Activated T-cell treated with anti-CD3 and anti-CD28 coated beads, Interleukin-2, amount 50 U/mL, for 4 hours (primary cell): ENCODE data around the gene UXT. TPM values are rescaled to one million over a fixed set of nuclear protein-coding genes. Genes with fewer than 3 reads are reported as not detected.
"Not testable (repeated sequence)": the region's sequence is repeated elsewhere in the genome, so short reads cannot be mapped to it uniquely, and the experiment has no call there.

Source experiments
- ATAC-seq, 2 donors: fragments of 200-7000 bp; cut with Tn5 transposase; one replicate each; pipeline ENCODE4 v1.10.0; 2021
- DNase-seq: peaks from one replicate; pipeline ENCODE4 v3.0.0-alpha.2; 2020
- H3K27me3 Mint-ChIP-seq: one replicate; pipeline ENCODE4 v1.8.0; 2021; ENCODE audit warnings: low read depth, mixed read lengths
- H3K36me3 Mint-ChIP-seq: one replicate; pipeline ENCODE4 v1.8.0; 2022; ENCODE audit warnings: mixed read lengths; ENCODE audit not compliant: insufficient read depth
- H3K4me1 Mint-ChIP-seq: one replicate; pipeline ENCODE4 v1.8.0; 2021; ENCODE audit warnings: low read depth, mixed read lengths
- H3K4me3 Mint-ChIP-seq: one replicate; pipeline ENCODE4 v1.8.0; 2021; ENCODE audit warnings: mild to moderate bottlenecking, moderate library complexity, mixed read lengths
- H3K9me3 Mint-ChIP-seq: one replicate; pipeline ENCODE4 v1.8.0; 2021; ENCODE audit warnings: mixed read lengths
- total RNA-seq, 3 donors: library from RNA; stranded (reverse); gene quantifications; one replicate each; pipeline ENCODE4 v1.2.1, GENCODE V29; 2021

UXT gene, protein sequence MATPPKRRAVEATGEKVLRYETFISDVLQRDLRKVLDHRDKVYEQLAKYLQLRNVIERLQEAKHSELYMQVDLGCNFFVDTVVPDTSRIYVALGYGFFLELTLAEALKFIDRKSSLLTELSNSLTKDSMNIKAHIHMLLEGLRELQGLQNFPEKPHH
- 100 to 1,000 TPM; 168 to 175 (median 168) TPM for total RNA-seq

DNA sequence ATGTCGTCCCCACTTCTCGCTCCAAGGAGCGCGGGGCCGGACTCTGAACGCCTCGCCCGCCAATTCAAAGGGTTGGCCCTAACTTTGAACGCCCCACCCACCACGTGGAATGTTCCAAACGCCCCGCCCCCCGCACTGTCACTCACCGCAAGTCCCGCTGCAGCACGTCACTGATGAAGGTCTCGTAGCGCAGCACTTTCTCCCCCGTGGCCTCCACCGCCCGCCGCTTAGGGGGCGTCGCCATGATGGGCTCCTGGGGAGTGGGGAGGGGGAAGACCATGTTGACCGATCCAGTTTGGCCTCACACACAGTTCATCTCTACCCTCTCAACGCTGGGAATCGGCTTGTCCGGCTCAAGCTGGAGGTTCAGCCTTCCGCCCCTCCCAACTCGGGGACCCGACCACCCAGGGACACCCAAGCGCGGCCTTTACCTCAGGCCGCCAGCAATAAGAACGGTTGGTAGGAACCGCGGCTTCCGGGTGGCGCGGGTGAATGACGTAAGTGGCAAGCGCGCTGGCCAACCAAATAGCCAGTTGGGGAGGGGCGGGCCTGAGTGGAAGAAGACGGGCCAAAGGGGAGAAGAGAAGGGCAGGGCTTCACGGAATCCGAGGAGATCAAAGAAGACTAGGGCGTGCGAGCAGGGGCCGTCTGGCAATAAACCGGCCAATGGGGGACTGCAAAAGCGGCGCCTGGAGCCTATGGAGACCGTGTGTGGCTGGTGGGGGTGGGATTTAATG, at the start of gene UXT:
Gene UXT, minus strand, starts transcription at position 497 of the 737 bp plus-strand sequence. Its CDS starts 253 bp downstream, at position 244.
- Mint-ChIP-seq H3K9me3 (no peaks in the 10 kb centered on the region), H3K27me3 (no peaks in the 10 kb centered on the region), H3K4me1 (peaks cover 29% of the 10 kb centered on the region), H3K36me3 (peaks cover 14% of the 10 kb centered on the region), H3K4me3 (peak within 1 kb of the TSS; percentile 88)
- peak; percentile 84 to 89 for ATAC-seq
- DNase-seq: peak; percentile 88

DNA sequence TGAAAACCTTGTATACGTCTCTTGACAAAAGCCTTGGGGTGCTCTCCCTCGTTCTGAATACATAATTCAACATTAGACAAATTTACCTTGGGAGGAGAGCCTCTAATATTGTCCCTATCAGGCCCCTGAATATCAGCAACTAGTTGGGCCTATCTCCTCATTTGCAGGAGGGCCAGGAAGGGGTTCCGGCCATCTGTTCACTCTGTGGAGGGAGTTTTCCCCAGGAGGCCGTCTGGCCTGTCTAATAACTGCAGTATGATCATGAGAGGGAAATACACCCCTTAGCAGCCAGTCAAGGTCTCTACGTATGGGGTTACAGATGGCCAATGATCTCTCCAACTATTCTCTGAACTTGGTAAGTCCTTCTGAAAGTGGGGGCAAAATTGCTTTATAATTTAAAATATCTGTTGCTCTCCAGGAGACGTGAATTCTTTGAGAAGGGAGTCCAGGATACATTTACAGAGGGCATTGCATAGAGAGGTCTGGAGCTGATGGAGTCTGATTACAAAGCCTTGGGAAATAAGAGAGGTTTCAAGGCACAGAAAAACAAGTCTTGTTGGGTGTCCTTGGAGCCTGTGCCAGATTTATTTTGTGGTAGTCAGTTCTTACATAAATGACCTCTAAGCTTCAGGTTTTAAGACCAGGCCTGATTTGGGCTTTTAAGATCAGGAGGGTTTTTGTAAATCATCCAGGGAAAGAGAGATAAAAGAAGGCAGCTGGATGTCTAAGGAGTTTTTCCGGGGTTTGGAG, 48.2 kb upstream of the UXT start:
- Mint-ChIP-seq H3K4me1 (no peaks in the 10 kb centered on the region), H3K36me3 (no peaks in the 10 kb centered on the region), H3K27me3 (peaks cover 12% of the 10 kb centered on the region), H3K4me3 (no peak overlapping the region), H3K9me3 (no peaks in the 10 kb centered on the region)
- DNase-seq (no peak), ATAC-seq (no peak)

DNA sequence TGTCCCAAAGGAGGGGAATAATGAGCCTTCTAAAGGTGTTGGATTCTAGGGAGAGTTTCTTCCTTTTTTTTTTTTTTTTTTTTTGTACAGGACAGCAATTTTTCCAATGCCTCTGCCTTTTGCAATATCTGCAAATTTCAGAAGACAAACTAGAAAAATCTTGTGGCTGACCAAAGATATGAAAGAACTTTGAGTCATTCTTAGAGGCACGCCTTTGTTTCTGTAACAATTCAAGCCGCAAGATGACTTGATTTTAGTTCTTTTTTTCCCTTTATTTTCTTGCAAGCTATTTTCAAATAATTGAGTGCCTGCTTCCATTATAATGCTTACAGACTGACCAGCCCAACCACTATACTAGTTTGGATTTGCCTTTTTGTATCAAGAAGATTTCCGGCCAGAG, 47.6 kb upstream of the UXT start:
- H3K27me3 Mint-ChIP-seq: peaks cover 12% of the 10 kb centered on the region
- H3K9me3 Mint-ChIP-seq: no peaks in the 10 kb centered on the region
- ATAC-seq (no peak), DNase-seq (no peak)
- H3K36me3 Mint-ChIP-seq: no peaks in the 10 kb centered on the region
- no peaks in the 10 kb centered on the region for H3K4me1 Mint-ChIP-seq
- H3K4me3 Mint-ChIP-seq: no peak overlapping the region

DNA sequence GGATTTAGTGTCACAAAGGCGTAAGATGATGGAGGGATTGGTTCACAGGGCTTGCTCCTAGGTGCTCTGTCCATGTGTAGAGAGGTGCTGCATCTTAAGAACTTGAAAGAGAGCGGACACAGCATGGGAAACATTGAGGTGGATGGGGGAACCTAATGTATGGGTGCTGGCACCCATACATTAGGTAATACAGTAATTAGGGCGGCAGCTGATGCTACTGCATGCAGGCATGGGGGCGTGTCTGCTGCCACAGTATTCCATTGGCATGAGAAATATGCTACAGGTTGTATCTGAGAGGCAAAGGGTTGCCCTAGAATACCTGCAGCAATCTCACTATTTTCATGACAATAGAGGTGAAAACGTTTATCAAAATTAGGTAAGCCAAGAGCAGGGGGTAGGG, 45.8 kb upstream of the UXT start:
- ATAC-seq (no peak), DNase-seq (no peak)
- H3K27me3 Mint-ChIP-seq: peaks cover 10% of the 10 kb centered on the region
- no peak overlapping the region for H3K4me3 Mint-ChIP-seq
- H3K36me3 Mint-ChIP-seq: no peaks in the 10 kb centered on the region
- no peaks in the 10 kb centered on the region for H3K4me1 Mint-ChIP-seq
- H3K9me3 Mint-ChIP-seq: no peaks in the 10 kb centered on the region

DNA sequence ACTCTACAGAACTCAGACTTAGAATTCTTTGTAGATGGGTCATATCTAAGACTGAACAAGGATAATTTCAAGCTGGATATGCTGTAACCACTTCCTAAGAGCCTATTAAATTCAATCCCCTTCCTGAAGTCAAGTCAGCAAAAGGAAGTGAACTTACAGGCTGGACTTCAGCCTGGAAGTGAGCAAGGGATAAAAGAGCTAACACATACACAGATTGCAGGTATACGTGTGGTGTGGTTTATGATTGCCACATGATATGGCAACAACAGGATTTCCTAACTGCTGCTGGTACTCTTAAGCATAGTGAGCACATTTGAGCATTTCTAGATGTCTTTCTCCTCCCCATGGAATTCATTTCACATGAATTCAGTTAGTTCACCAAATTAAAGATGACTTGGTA, 38.2 kb upstream of the UXT start:
- DNase-seq: no peak
- no peaks in the 10 kb centered on the region for H3K9me3 Mint-ChIP-seq
- H3K27me3 Mint-ChIP-seq: no peaks in the 10 kb centered on the region
- no peaks in the 10 kb centered on the region for H3K4me1 Mint-ChIP-seq
- H3K4me3 Mint-ChIP-seq: no peak overlapping the region
- ATAC-seq: no peak
- no peaks in the 10 kb centered on the region for H3K36me3 Mint-ChIP-seq

DNA sequence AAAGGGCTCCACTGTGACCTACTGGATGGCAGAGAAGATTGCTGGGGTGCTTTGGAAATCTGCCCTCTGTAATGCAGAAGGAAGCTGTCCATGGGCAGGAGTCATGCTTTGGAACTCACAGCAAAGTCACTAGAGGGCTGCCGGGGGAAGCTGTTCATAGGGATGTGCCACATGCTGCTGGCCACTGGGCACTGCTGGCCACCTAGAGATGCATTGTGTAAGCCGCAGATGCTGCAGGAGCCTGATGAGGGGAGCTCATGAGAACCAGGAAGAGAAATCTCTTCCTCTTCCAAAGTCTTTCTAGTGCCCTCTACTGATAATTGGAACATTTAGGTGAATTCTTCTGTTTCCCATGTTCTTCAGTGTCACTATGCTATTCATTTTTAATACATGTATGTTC, 31.2 kb upstream of the UXT start:
- ATAC-seq (no peak), DNase-seq (no peak)
- peaks cover 8% of the 10 kb centered on the region for H3K27me3 Mint-ChIP-seq
- H3K4me3 Mint-ChIP-seq: no peak overlapping the region
- H3K4me1 Mint-ChIP-seq: no peaks in the 10 kb centered on the region
- H3K36me3 Mint-ChIP-seq: no peaks in the 10 kb centered on the region
- H3K9me3 Mint-ChIP-seq: no peaks in the 10 kb centered on the region

DNA sequence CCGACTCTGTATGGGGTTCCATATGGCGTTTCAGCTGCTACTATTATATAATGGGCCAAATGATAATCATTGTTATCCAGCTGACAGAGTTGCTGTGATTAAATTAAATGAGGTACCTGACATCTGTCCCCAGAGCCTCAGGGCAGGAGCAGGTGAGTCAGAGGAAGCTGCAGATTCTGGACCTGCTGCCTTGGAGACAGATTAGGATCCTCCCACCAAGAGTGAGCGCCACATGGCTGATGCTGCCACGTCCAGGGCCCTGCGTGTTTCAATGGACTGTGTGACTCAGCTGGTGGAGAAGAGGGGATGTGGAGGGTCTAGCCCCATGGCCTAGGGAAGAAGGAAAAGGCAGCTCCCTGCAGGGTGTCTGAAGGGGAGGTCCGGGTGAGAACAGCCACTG, 28.3 kb upstream of the UXT start:
- no peak overlapping the region for H3K4me3 Mint-ChIP-seq
- no peaks in the 10 kb centered on the region for H3K36me3 Mint-ChIP-seq
- ATAC-seq: no peak
- no peak for DNase-seq
- H3K27me3 Mint-ChIP-seq: peaks cover 12% of the 10 kb centered on the region
- no peaks in the 10 kb centered on the region for H3K4me1 Mint-ChIP-seq
- H3K9me3 Mint-ChIP-seq: no peaks in the 10 kb centered on the region

DNA sequence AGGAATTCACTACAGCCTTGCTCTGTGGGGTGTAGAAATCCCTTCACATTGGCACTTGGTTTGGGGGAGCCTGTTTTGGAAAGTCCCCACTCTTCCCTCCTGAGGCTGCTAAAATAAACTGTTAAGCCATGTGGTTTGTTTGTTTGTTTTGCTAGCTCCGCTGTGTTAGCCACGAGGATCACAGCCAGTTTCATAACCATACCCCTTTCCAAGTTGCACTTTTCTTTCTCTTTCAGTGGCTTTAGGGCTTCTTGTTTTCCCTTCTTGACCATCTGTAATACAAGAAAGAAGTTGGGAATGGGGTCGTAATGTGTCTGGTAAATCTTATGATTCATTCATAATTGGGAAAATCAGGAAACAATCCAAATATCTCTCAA, 24.8 kb upstream of the UXT start:
- H3K4me1 Mint-ChIP-seq: no peaks in the 10 kb centered on the region
- no peak overlapping the region for H3K4me3 Mint-ChIP-seq
- H3K9me3 Mint-ChIP-seq: no peaks in the 10 kb centered on the region
- no peak for DNase-seq
- H3K27me3 Mint-ChIP-seq: peaks cover 7% of the 10 kb centered on the region
- no peaks in the 10 kb centered on the region for H3K36me3 Mint-ChIP-seq
- ATAC-seq: no peak

DNA sequence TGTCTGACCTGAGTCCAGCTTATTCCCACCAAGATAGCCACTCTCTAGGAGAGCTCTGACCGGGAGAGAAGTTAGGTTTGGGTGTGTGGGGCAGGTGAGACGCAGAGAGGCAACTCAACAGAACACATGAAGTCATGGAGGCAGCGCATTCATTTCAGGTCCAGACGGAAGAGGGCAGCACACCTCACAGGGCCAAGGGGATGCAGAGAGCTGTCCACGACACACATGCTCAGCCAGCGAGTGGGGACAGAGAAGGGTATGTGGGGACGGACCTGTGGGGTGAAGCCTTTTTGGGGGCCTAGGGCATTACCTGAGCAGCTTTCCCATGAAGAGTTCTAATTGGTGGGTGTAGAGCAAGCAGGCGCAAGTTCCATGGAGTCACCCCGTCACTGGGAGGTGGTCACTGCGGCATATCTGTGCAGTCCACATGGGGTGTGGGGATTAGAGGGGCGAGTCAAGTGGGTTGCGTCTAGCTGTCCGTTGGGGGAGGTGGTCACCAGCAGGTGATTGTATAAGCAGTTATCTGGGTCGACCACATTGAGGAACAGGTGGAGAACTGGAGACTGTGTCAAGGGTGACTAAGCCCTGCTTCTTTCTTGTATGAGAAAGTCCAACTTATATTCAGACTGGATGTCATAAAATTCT, 24.3 kb upstream of the UXT start:
- Mint-ChIP-seq H3K4me3 (no peak overlapping the region), H3K4me1 (no peaks in the 10 kb centered on the region), H3K27me3 (peaks cover 7% of the 10 kb centered on the region), H3K9me3 (no peaks in the 10 kb centered on the region), H3K36me3 (no peaks in the 10 kb centered on the region)
- no peak for ATAC-seq
- DNase-seq: no peak

DNA sequence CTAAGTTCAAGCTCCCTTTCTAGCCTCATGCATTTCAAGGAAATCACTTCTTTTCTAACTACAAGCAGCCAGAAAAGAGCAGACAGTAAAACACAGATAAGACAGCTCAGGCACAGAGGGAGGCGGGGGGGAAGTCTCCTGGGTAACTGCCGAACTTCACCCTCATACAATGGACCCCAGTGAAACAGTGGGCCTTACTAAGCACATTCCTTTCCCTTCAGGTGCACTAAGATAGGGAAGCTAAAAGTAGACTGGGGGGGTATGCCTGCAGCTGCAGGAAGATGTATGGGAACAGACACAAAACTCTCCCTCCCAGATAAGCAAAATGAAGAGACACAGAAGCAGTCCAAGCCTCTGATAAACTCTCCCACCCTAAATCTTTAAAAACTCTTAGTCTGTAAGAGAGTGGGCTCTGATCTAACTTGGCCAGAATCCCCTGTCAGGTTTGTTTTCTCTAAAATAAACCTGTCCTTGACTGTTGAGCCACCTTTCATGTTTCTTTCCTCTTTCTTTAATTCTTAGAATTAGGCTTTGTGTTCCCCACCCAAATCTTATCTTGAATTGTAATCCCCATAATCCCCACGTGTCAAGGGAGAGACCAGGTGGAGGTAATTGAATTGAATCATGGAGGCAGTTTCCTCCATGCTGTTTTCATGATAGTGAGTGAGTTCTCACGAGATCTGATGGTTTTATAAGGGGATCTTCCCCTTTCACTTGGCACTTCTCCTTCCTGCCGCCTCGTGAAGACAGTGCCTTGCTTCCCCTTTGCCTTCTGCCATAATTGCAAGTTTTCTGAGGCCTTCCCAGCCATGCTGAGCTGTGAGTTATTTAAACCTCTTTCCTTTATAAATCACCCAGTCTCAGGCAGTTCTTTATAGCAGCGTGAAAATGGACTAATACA, 17.2 kb upstream of the UXT start:
- not testable (repeated sequence) for ATAC-seq, DNase-seq, H3K9me3 Mint-ChIP-seq, H3K36me3 Mint-ChIP-seq, H3K4me3 Mint-ChIP-seq, H3K27me3 Mint-ChIP-seq, H3K4me1 Mint-ChIP-seq

DNA sequence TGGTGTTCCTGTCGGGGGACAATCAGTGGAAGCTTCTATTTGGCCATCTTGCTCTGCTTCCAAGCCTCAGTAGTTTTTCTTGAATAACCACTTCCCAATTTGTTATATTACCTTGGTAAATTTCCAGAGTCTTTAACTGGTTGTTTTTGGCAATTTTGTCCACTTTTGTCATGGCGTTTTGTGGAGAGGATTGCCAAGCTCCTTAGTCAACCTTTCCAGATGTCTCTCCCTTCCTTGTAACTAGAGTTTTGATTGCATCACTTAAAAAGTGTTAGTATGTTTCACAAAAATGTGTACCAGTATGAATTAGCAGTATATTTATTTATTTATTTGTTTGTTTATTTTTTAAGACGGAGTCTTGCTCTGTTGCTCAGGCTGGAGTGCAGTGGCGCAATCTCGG, 15.8 kb upstream of the UXT start:
- no peak for DNase-seq
- no peaks in the 10 kb centered on the region for H3K36me3 Mint-ChIP-seq
- H3K4me3 Mint-ChIP-seq: no peak overlapping the region
- ATAC-seq: no peak
- H3K27me3 Mint-ChIP-seq: peaks cover 4% of the 10 kb centered on the region
- no peaks in the 10 kb centered on the region for H3K4me1 Mint-ChIP-seq
- no peaks in the 10 kb centered on the region for H3K9me3 Mint-ChIP-seq

DNA sequence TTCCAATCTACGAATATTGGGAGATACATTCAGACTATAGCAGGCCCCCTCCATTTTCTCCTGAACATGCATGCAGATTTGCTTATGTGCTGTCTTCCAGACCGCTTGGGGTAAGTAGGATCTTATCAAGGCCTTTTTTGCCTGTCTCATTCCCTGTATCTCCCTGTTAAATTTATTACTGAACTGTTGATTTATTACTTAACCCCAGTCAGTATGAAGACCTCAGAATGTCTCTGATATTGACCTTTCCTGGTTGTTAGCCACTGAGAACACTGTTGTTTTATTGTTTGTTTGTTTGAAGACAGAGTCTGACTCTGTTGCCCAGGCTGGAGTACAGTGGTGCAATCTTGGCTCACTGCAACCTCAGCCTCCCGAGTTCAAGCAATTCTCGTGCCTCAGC, 6.8 kb upstream of the UXT start:
- not testable (repeated sequence) for ATAC-seq, H3K36me3 Mint-ChIP-seq, H3K4me3 Mint-ChIP-seq, DNase-seq, H3K27me3 Mint-ChIP-seq, H3K9me3 Mint-ChIP-seq
- H3K4me1 Mint-ChIP-seq: peaks cover 13% of the 10 kb centered on the region

DNA sequence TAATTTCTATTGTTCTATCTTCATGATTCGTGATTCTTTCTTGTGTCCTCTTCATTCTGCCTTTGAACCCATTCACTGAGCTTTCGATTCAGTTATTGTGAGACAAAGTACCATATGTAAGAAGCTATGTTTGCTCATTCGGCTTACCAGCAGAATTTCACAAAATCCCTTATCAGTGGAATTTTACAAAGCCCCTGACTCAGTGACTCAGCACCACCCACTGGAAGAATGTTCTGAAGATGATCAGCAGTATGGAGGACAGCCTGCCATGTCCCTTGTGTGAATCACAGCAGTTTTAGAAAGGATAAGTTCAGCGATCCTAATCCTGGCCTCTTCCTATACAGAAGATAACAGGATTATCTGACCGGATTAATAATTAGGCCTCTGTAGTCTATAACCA, 5.8 kb upstream of the UXT start:
- DNase-seq (no peak), ATAC-seq (no peak)
- H3K4me3 Mint-ChIP-seq: no peak overlapping the region
- no peaks in the 10 kb centered on the region for H3K36me3 Mint-ChIP-seq
- no peaks in the 10 kb centered on the region for H3K9me3 Mint-ChIP-seq
- H3K27me3 Mint-ChIP-seq: no peaks in the 10 kb centered on the region
- peaks cover 15% of the 10 kb centered on the region for H3K4me1 Mint-ChIP-seq

DNA sequence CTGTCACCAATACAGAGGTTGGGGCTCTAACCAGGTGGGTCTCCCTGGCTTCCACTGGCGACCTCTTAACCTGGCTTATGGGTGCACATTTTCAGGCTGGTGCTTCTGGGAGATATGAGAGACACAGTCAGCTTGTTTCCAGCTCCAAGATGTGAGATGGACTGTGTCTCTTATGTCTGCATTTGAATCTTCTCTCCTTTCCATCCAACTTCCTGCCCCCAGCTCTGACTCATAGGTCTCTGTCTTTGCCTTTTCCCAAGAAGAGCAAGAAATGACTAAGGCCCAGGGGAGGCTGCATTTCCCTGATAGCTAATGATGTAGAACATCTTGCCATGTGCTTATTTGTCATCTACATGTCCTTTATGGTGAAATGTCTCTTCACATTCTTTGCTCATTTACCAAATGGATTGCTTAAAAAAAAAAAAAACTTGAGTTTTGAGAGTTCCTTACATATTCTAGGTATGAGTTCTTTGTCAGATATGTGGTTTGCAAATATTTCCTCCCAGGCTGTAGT, 3.2 kb upstream of the UXT start:
- ATAC-seq: peak; percentile 13 to 26
- Mint-ChIP-seq H3K4me3 (peak overlapping the region; percentile 54), H3K27me3 (no peaks in the 10 kb centered on the region), H3K4me1 (peaks cover 20% of the 10 kb centered on the region), H3K9me3 (no peaks in the 10 kb centered on the region), H3K36me3 (no peaks in the 10 kb centered on the region)
- DNase-seq: no peak
